IMR-90 (cell line): ENCODE measurements around the gene KLF12. TPM values are rescaled to one million over a fixed set of nuclear protein-coding genes. Genes with fewer than 3 reads are reported as not detected.

ENCODE experiments used
- ATAC-seq: fragments of 200-7000 bp; cut with Tn5 transposase; 2 replicates; pipeline ENCODE4 v1.9.1; 2020; ENCODE audit warnings: low read depth, mild to moderate bottlenecking, moderate library complexity
- BruUV-seq: library from RNA; stranded (reverse); fragments of 400-500 nt; replicated peaks from 2 replicates; lab custom pipeline; 2021; lab: Mats Ljungman, UMichigan
- CTCF ChIA-PET: fragments of 300-600 bp; formaldehyde crosslinking; extraction: SDS; loops from one replicate; lab custom pipeline; 2021; ENCODE audit warnings: antibody characterized with exemption; lab: Yijun Ruan, JAX
- POLR2A ChIA-PET: fragments of 300-600 bp; sonication (Branson Sonifier 250); formaldehyde crosslinking; loops from one replicate; lab custom pipeline; 2022; ENCODE audit warnings: antibody characterized with exemption; ENCODE audit not compliant: unreplicated experiment; lab: Charles Lee
- DNase-seq: peaks from one replicate; pipeline ENCODE4 v3.0.0; 2013
- H2AFZ ChIP-seq: replicated peaks from 2 replicates; pipeline ENCODE3; 2013; ENCODE audit warnings: low read length, mild to moderate bottlenecking; ENCODE audit not compliant: poor library complexity
- H2AK5ac ChIP-seq: 2 replicates; pipeline ENCODE4 v1.6.1; 2013; ENCODE audit warnings: low read depth, low read length, inconsistent platforms
- H2AK9ac ChIP-seq: replicated peaks from 2 replicates; pipeline ENCODE3; 2013; ENCODE audit warnings: mild to moderate bottlenecking, low read depth, low read length, moderate library complexity; ENCODE audit not compliant: poor library complexity
- H2BK120ac ChIP-seq: 2 replicates; pipeline ENCODE4 v1.6.1; 2013; ENCODE audit warnings: low read depth, low read length, inconsistent platforms
- H2BK15ac ChIP-seq: 3 replicates; pipeline ENCODE4 v1.6.1; 2013; ENCODE audit warnings: low read depth, low read length, inconsistent platforms
- H2BK20ac ChIP-seq: 2 replicates; pipeline ENCODE4 v1.6.1; 2013; ENCODE audit warnings: low read depth, mild to moderate bottlenecking, inconsistent platforms, low read length, moderate library complexity
- H2BK5ac ChIP-seq: 2 replicates; pipeline ENCODE4 v1.6.1; 2013; ENCODE audit warnings: mild to moderate bottlenecking, low read depth, low read length, inconsistent platforms; ENCODE audit not compliant: poor library complexity, severe bottlenecking
- H3K14ac ChIP-seq: replicated peaks from 2 replicates; pipeline ENCODE4 v1.6.1; 2013; ENCODE audit warnings: low read depth, low read length, inconsistent platforms
- H3K18ac ChIP-seq: 2 replicates; pipeline ENCODE4 v1.6.1; 2013; ENCODE audit warnings: low read depth, low read length, control low read depth
- H3K23ac ChIP-seq: 2 replicates; pipeline ENCODE4 v1.6.1; 2013; ENCODE audit warnings: low read depth, low read length, inconsistent platforms
- H3K27ac ChIP-seq: 2 replicates; pipeline ENCODE4 v1.5.1; 2013; ENCODE audit warnings: mild to moderate bottlenecking, control low read depth, low read length; ENCODE audit not compliant: insufficient read depth
- H3K27me3 ChIP-seq: 2 replicates; pipeline ENCODE4 v1.6.1; 2013; ENCODE audit warnings: low read length; ENCODE audit not compliant: control insufficient read depth, insufficient read depth
- H3K36me3 ChIP-seq: 2 replicates; pipeline ENCODE4 v1.6.1; 2013; ENCODE audit warnings: low read length, mixed read lengths; ENCODE audit not compliant: control insufficient read depth, insufficient read depth
- H3K4ac ChIP-seq: 2 replicates; pipeline ENCODE4 v1.6.1; 2013; ENCODE audit warnings: low read depth, low read length, inconsistent platforms
- H3K4me1 ChIP-seq: 2 replicates; pipeline ENCODE4 v1.6.1; 2013; ENCODE audit warnings: low read length, mixed read lengths; ENCODE audit not compliant: control insufficient read depth, insufficient read depth
- H3K4me2 ChIP-seq: 2 replicates; pipeline ENCODE4 v1.6.1; 2013; ENCODE audit warnings: low read depth, mild to moderate bottlenecking, control low read depth, low read length, moderate library complexity
- H3K4me3 ChIP-seq: 2 replicates; pipeline ENCODE4 v1.5.1; 2013; ENCODE audit warnings: low read depth, mild to moderate bottlenecking, control low read depth, low read length, moderate library complexity; ENCODE audit not compliant: insufficient read depth
- H3K56ac ChIP-seq: 2 replicates; pipeline ENCODE4 v1.6.1; 2013; ENCODE audit warnings: low read length, inconsistent platforms; ENCODE audit not compliant: insufficient read depth; ENCODE audit errors: extremely low read depth
- H3K79me1 ChIP-seq, 2 experiments: 2 replicates each; pipeline ENCODE4 v1.6.1; 2013; ENCODE audit warnings: low read length in 2 of 2, inconsistent platforms in 1 of 2, low read depth in 1 of 2
- H3K9ac ChIP-seq: 2 replicates; pipeline ENCODE4 v1.6.1; 2013; ENCODE audit warnings: low read depth, low read length, control low read depth
- H3K9me1 ChIP-seq: 2 replicates; pipeline ENCODE4 v1.6.1; 2013; ENCODE audit warnings: low read length, inconsistent platforms; ENCODE audit not compliant: insufficient read depth
- H3K9me3 ChIP-seq: 2 replicates; pipeline ENCODE4 v1.6.1; 2013; ENCODE audit warnings: low read length; ENCODE audit not compliant: control insufficient read depth, insufficient read depth
- H4K20me1 ChIP-seq: 2 replicates; pipeline ENCODE4 v1.6.1; 2013; ENCODE audit warnings: low read length, inconsistent platforms; ENCODE audit not compliant: insufficient read depth
- H4K5ac ChIP-seq: 2 replicates; pipeline ENCODE4 v1.6.1; 2013; ENCODE audit warnings: mild to moderate bottlenecking, low read depth, low read length, control low read depth
- H4K8ac ChIP-seq, 2 experiments: 2 replicates each; pipeline ENCODE4 v1.6.1; 2013; ENCODE audit warnings: low read depth in 2 of 2, low read length in 2 of 2, control low read depth in 1 of 2, inconsistent platforms in 1 of 2
- H4K91ac ChIP-seq: 2 replicates; pipeline ENCODE4 v1.6.1; 2013; ENCODE audit warnings: low read depth, low read length, inconsistent platforms; ENCODE audit not compliant: insufficient read depth
- CEBPB ChIP-seq: IDR thresholded peaks from 2 replicates; pipeline ENCODE4 v1.6.1; 2012; ENCODE audit warnings: low read depth, low read length, improper control_type of control experiment
- CTCF ChIP-seq: conservative IDR thresholded peaks from 2 replicates; pipeline ENCODE4 v1.5.1; 2012; ENCODE audit warnings: mild to moderate bottlenecking, low read depth, low read length, improper control_type of control experiment
- FOS ChIP-seq: fragments of 150-350 bp; IDR thresholded peaks from 2 replicates; pipeline ENCODE4 v1.6.1; 2016; ENCODE audit warnings: low read depth, low read length
- SMC3 ChIP-seq: fragments of 150-350 bp; IDR thresholded peaks from 2 replicates; pipeline ENCODE4 v1.6.1; 2016; ENCODE audit warnings: low read depth, mild to moderate bottlenecking, antibody characterized with exemption, low read length, moderate library complexity
- WGBS, 2 experiments: methylation state at CpG; one replicate each; pipeline versions ENCODE4 v1.1.5 to v1.1.7; 2013; ENCODE audit warnings: missing lambda C conversion rate in 2 of 2; ENCODE audit not compliant: insufficient read length in 1 of 2; ENCODE audit errors: extremely low coverage in 2 of 2; 5-methylcytosine and 5-hydroxymethylcytosine counted together
- dilution Hi-C: fragments of 300-500 bp; cut with HindIII; formaldehyde crosslinking; loops from one replicate; pipeline ENCODE4 v1.14.3; 2018; ENCODE audit warnings: low sequenced_read_pairs; ENCODE audit not compliant: unreplicated experiment
- in situ Hi-C: fragments of 300-500 bp; cut with MboI; formaldehyde crosslinking; loops from 3 replicates; pipeline ENCODE4 v1.14.3; 2019; ENCODE audit warnings: low sequenced_read_pairs, inconsistent platforms, mixed read lengths
- intact Hi-C: fragments of 100-400 bp; cut with micrococcal nuclease; formaldehyde crosslinking; loops from 2 replicates; pipeline ENCODE4 v1.10.0; 2022
- polyA plus RNA-seq, 3 experiments: library from polyadenylated mRNA; depleted of rRNA; stranded (reverse); fragments of >200 nt; gene quantifications; 2 replicates each; pipeline ENCODE4 v1.2.3, GENCODE V29; 2012; ENCODE audit warnings: low replicate concordance in 1 of 3
- total RNA-seq: library from RNA; depleted of rRNA; stranded (reverse); fragments of >200 nt; gene quantifications from 2 replicates; pipeline ENCODE4 v1.2.3, GENCODE V29; 2012

KLF12 gene
- total and polyA plus RNA-seq, 2 of the 4 experiments (the other 2 are of a cell fraction) = 8.8 to 44.8 TPM

- no peak overlapping the region for H2BK5ac ChIP-seq
- no peak overlapping the region for H3K4me3 ChIP-seq
- H3K56ac ChIP-seq = no peak overlapping the region
- no peak overlapping the region for H2BK20ac ChIP-seq
- intact Hi-C loops = no loop called here
- H3K27me3 ChIP-seq = no peaks in the 10 kb centered on the region
- H3K23ac ChIP-seq = no peak overlapping the region
- H3K4me2 ChIP-seq = no peak overlapping the region
- H4K5ac ChIP-seq = no peak overlapping the region
- no peak overlapping the region for H2BK15ac ChIP-seq
- H3K18ac ChIP-seq = no peak overlapping the region
- 93% methylated on average over 2 of the region's 2 CpGs; no CpG with 5 or more reads in 1 of the 2 experiments for WGBS, 2 experiments
- H3K4ac ChIP-seq = no peak overlapping the region
- H3K27ac ChIP-seq = no peak overlapping the region
- H3K36me3 ChIP-seq = no peaks in the 10 kb centered on the region
- H3K14ac ChIP-seq = no peak overlapping the region
- TF ChIP-seq FOS (no peak), SMC3 (no peak), CEBPB (no peak), CTCF (no peak)
- H2AK5ac ChIP-seq = no peak overlapping the region
- H3K9ac ChIP-seq = no peak overlapping the region
- H3K9me3 ChIP-seq = no peaks in the 10 kb centered on the region
- no peak overlapping the region for H2AK9ac ChIP-seq
- no peak for DNase-seq
- CTCF ChIA-PET = no interaction called here
- in situ Hi-C loops = no loop called here
- no peak overlapping the region for H4K91ac ChIP-seq
- H3K9me1 ChIP-seq = no peaks in the 10 kb centered on the region; the same call in 1 of the 2 replicates
- no peaks in the 10 kb centered on the region for H4K20me1 ChIP-seq
- ATAC-seq = no peak
- H2AFZ ChIP-seq = no peak overlapping the region
- dilution Hi-C loops = no loop called here
- no TSS peak for BruUV-seq
- no peak overlapping the region for H2BK120ac ChIP-seq
- peaks cover 8% of the 10 kb centered on the region for H3K4me1 ChIP-seq
- H3K79me1 ChIP-seq = no peaks in the 10 kb centered on the region
- no peak overlapping the region for H4K8ac ChIP-seq
- POLR2A ChIA-PET = no interaction called here
Measured at GRCh38 chr13:74162135-74162534, 27.9 kb upstream of the KLF12 start.
